HEK293 (cell line): Measurements from ENCODE around the gene ATAD2B.

Source experiments
- CTCF ChIA-PET: fragments of 350-600 bp; formaldehyde crosslinking; extraction: SDS; loops from one replicate; lab custom pipeline; 2021; ENCODE audit warnings: antibody characterized with exemption; lab: Yijun Ruan, JAX
- POLR2A ChIA-PET: fragments of 300-600 bp; formaldehyde crosslinking; extraction: SDS; loops from one replicate; lab custom pipeline; 2020; ENCODE audit warnings: antibody characterized with exemption, inconsistent platforms; lab: Yijun Ruan, JAX
- H3K27ac ChIP-seq: fragments of 200-500 bp; sonication (Bioruptor generic); 2 replicates; pipeline ENCODE4 v1.5.1; 2014; ENCODE audit warnings: low read depth, low read length, control low read depth, inconsistent platforms; ENCODE audit errors: extremely low read depth
- H3K36me3 ChIP-seq, 2 experiments: fragments of 200-500 bp in 1 of 2; sonication (Bioruptor generic) in 1 of 2; 1 replicate in 1 of 2; 2 replicates in 1 of 2; pipeline ENCODE4 v1.5.1; 2014 to 2017; ENCODE audit warnings: inconsistent platforms in 2 of 2, low read length in 2 of 2; ENCODE audit not compliant: control insufficient read depth in 2 of 2, insufficient read depth in 1 of 2
- H3K4me1 ChIP-seq: fragments of 200-500 bp; sonication (Bioruptor generic); 2 replicates; pipeline ENCODE4 v1.5.1; 2014; ENCODE audit warnings: mild to moderate bottlenecking, low read length, inconsistent platforms; ENCODE audit not compliant: control insufficient read depth, insufficient read depth
- H3K4me3 ChIP-seq: 2 replicates; pipeline ENCODE4 v1.5.1; 2011; ENCODE audit warnings: low read depth, mild to moderate bottlenecking, control low read depth, low read length, moderate library complexity
- H3K9me3 ChIP-seq: fragments of 200-500 bp; sonication (Bioruptor generic); 2 replicates; pipeline ENCODE4 v1.5.1; 2014; ENCODE audit warnings: low read depth, low read length, inconsistent platforms; ENCODE audit not compliant: control insufficient read depth, insufficient read depth
- CTCF ChIP-seq: fragments of 450-650 bp; formaldehyde crosslinking; IDR thresholded peaks from 2 replicates; pipeline ENCODE4 v1.5.1; 2016; ENCODE audit warnings: missing biosample characterization, missing genetic modification characterization
- FEZF1 ChIP-seq: fragments of 450-650 bp; formaldehyde crosslinking; IDR thresholded peaks from 2 replicates; pipeline ENCODE4 v1.5.1; 2016; ENCODE audit warnings: missing biosample characterization, missing genetic modification characterization
- GLIS1 ChIP-seq: fragments of 450-650 bp; formaldehyde crosslinking; IDR thresholded peaks from 2 replicates; pipeline ENCODE4 v1.5.1; 2016; ENCODE audit warnings: missing biosample characterization, missing genetic modification characterization
- MZF1 ChIP-seq: fragments of 450-650 bp; formaldehyde crosslinking; IDR thresholded peaks from 2 replicates; pipeline ENCODE4 v1.5.1; 2017; ENCODE audit warnings: missing biosample characterization, missing genetic modification characterization, borderline replicate concordance
- REPIN1 ChIP-seq: fragments of 450-650 bp; formaldehyde crosslinking; IDR thresholded peaks from 2 replicates; pipeline ENCODE4 v1.5.1; 2017; ENCODE audit warnings: missing biosample characterization, missing genetic modification characterization, low read depth
- SALL2 ChIP-seq: fragments of 450-650 bp; formaldehyde crosslinking; IDR thresholded peaks from 2 replicates; pipeline ENCODE4 v1.5.0; 2017; ENCODE audit warnings: missing biosample characterization, mild to moderate bottlenecking, missing genetic modification characterization, borderline replicate concordance
- TRIM28 ChIP-seq: IDR thresholded peaks from 2 replicates; pipeline ENCODE4 v1.6.1; 2011; ENCODE audit warnings: low read length, control low read depth, borderline replicate concordance
- ZBTB17 ChIP-seq: fragments of 450-650 bp; formaldehyde crosslinking; IDR thresholded peaks from 2 replicates; pipeline ENCODE4 v1.5.1; 2016; ENCODE audit warnings: missing biosample characterization, missing genetic modification characterization
- ZBTB20 ChIP-seq: fragments of 450-650 bp; formaldehyde crosslinking; IDR thresholded peaks from 2 replicates; pipeline ENCODE4 v1.5.1; 2016; ENCODE audit warnings: missing biosample characterization, missing genetic modification characterization
- ZBTB7A ChIP-seq: fragments of 450-650 bp; formaldehyde crosslinking; IDR thresholded peaks from 2 replicates; pipeline ENCODE4 v1.5.1; 2016; ENCODE audit warnings: low read depth, missing biosample characterization, missing genetic modification characterization
- ZNF132 ChIP-seq: fragments of 450-650 bp; formaldehyde crosslinking; IDR thresholded peaks from 2 replicates; pipeline ENCODE4 v1.5.1; 2017; ENCODE audit warnings: missing biosample characterization, missing genetic modification characterization, borderline replicate concordance
- ZNF148 ChIP-seq: fragments of 450-650 bp; formaldehyde crosslinking; IDR thresholded peaks from 2 replicates; pipeline ENCODE4 v1.5.0; 2017; ENCODE audit warnings: missing biosample characterization, missing genetic modification characterization, borderline replicate concordance
- ZNF223 ChIP-seq: fragments of 450-650 bp; formaldehyde crosslinking; IDR thresholded peaks from 2 replicates; pipeline ENCODE4 v1.5.1; 2016; ENCODE audit warnings: missing biosample characterization, missing genetic modification characterization
- ZNF274 ChIP-seq, 2 experiments: fragments of 200-500 bp in 1 of 2; fragments of 450-650 bp in 1 of 2; sonication (Bioruptor generic) in 1 of 2; formaldehyde crosslinking in 1 of 2; IDR thresholded peaks; 2 replicates each; pipeline versions ENCODE4 v1.5.1 to v1.6.1; 2014 to 2016; ENCODE audit warnings: borderline replicate concordance in 1 of 2, inconsistent platforms in 1 of 2, low read length in 1 of 2, missing biosample characterization in 1 of 2, missing genetic modification characterization in 1 of 2
- ZNF292 ChIP-seq: fragments of 450-650 bp; formaldehyde crosslinking; IDR thresholded peaks from 2 replicates; pipeline ENCODE4 v1.5.1; 2016; ENCODE audit warnings: low read depth, missing biosample characterization, missing genetic modification characterization, borderline replicate concordance
- ZNF335 ChIP-seq: fragments of 450-650 bp; formaldehyde crosslinking; conservative IDR thresholded peaks from 2 replicates; pipeline ENCODE4 v1.5.1; 2016; ENCODE audit warnings: missing biosample characterization, missing genetic modification characterization
- ZNF366 ChIP-seq: fragments of 450-650 bp; formaldehyde crosslinking; conservative IDR thresholded peaks from 2 replicates; pipeline ENCODE4 v1.5.1; 2016; ENCODE audit warnings: missing biosample characterization, missing genetic modification characterization
- ZNF549 ChIP-seq: fragments of 450-650 bp; IDR thresholded peaks from 2 replicates; pipeline ENCODE4 v1.5.1; 2018; ENCODE audit warnings: missing biosample characterization, missing genetic modification characterization, mild to moderate bottlenecking, inconsistent platforms, moderate library complexity
- ZNF571 ChIP-seq: fragments of 450-650 bp; formaldehyde crosslinking; IDR thresholded peaks from 2 replicates; pipeline ENCODE4 v1.5.0; 2017; ENCODE audit warnings: missing biosample characterization, missing genetic modification characterization
- ZNF580 ChIP-seq: fragments of 450-650 bp; formaldehyde crosslinking; IDR thresholded peaks from 2 replicates; pipeline ENCODE4 v1.5.1; 2016; ENCODE audit warnings: missing biosample characterization, missing genetic modification characterization
- ZNF626 ChIP-seq: fragments of 450-650 bp; sonication (Bioruptor Pico); formaldehyde crosslinking; IDR thresholded peaks from 2 replicates; pipeline ENCODE4 v1.5.1; 2018; ENCODE audit warnings: missing biosample characterization, missing genetic modification characterization, inconsistent platforms
- ZNF645 ChIP-seq: fragments of 450-650 bp; formaldehyde crosslinking; IDR thresholded peaks from 2 replicates; pipeline ENCODE4; 2016; ENCODE audit warnings: missing biosample characterization, missing genetic modification characterization
- ZNF654 ChIP-seq: fragments of 450-650 bp; formaldehyde crosslinking; IDR thresholded peaks from 2 replicates; pipeline ENCODE4 v1.5.1; 2016; ENCODE audit warnings: low read depth, missing biosample characterization, missing genetic modification characterization
- ZNF677 ChIP-seq: fragments of 450-650 bp; IDR thresholded peaks from 2 replicates; pipeline ENCODE4 v1.5.0; 2018; ENCODE audit warnings: missing biosample characterization, mild to moderate bottlenecking, missing genetic modification characterization, moderate library complexity
- ZNF704 ChIP-seq: fragments of 450-650 bp; formaldehyde crosslinking; IDR thresholded peaks from 2 replicates; pipeline ENCODE4 v1.5.1; 2016; ENCODE audit warnings: missing biosample characterization, missing genetic modification characterization
- ZNF791 ChIP-seq: fragments of 450-650 bp; formaldehyde crosslinking; IDR thresholded peaks from 2 replicates; pipeline ENCODE4 v1.5.1; 2016; ENCODE audit warnings: missing biosample characterization, missing genetic modification characterization
- TF ChIP-seq, protein P1 (sequence below): fragments of 450-650 bp; formaldehyde crosslinking; IDR thresholded peaks from 2 replicates; pipeline ENCODE4 v1.5.1; 2016; ENCODE audit warnings: missing biosample characterization, missing genetic modification characterization
- TF ChIP-seq, protein P2 (sequence below): fragments of 450-650 bp; formaldehyde crosslinking; IDR thresholded peaks from 2 replicates; pipeline ENCODE4 v1.5.1; 2016; ENCODE audit warnings: missing biosample characterization, missing genetic modification characterization

Gene ATAD2B

GRCh38 chr2:23900541-23901322, 26.2 kb downstream of the ATAD2B start (continued):
- no peak for TF ChIP-seq TRIM28
- no peak for TF ChIP-seq ZNF292 (tag by site-specific recombination)
- TF ChIP-seq ZNF549 (tag by site-specific recombination), result peak; percentile 67; the same call in 1 of the 2 replicates
- TF ChIP-seq MZF1 (tag by site-specific recombination), result no peak
- TF ChIP-seq ZBTB20 (tag by site-specific recombination), result no peak
- no peak for TF ChIP-seq ZNF704
- TF ChIP-seq, protein P1, sequence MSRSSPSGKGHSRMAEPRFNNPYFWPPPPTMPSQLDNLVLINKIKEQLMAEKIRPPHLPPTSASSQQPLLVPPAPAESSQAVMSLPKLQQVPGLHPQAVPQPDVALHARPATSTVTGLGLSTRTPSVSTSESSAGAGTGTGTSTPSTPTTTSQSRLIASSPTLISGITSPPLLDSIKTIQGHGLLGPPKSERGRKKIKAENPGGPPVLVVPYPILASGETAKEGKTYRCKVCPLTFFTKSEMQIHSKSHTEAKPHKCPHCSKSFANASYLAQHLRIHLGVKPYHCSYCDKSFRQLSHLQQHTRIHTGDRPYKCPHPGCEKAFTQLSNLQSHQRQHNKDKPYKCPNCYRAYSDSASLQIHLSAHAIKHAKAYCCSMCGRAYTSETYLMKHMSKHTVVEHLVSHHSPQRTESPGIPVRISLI (tag by site-specific recombination), result peak; percentile 45; the same call in 1 of the 2 replicates
- TF ChIP-seq ZNF148 (tag by site-specific recombination), result no peak
- no peak for TF ChIP-seq FEZF1 (tag by site-specific recombination)
- no peak for TF ChIP-seq ZBTB7A (tag by site-specific recombination)
- TF ChIP-seq ZNF223 (tag by site-specific recombination), result no peak
- TF ChIP-seq, protein P2, sequence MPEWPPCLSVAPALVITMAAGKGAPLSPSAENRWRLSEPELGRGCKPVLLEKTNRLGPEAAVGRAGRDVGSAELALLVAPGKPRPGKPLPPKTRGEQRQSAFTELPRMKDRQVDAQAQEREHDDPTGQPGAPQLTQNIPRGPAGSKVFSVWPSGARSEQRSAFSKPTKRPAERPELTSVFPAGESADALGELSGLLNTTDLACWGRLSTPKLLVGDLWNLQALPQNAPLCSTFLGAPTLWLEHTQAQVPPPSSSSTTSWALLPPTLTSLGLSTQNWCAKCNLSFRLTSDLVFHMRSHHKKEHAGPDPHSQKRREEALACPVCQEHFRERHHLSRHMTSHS (tag by site-specific recombination), result no peak
- TF ChIP-seq ZNF654 (tag by site-specific recombination), result 0 out of 2 replicates have a peak, but pooled peaks have one; percentile 2
- TF ChIP-seq ZNF335 (tag by site-specific recombination), result peak; percentile 60
- TF ChIP-seq ZNF626 (tag by site-specific recombination), result no peak
- TF ChIP-seq ZNF791 (tag by site-specific recombination), result no peak
- TF ChIP-seq ZBTB17 (tag by site-specific recombination), result 0 out of 2 replicates have a peak, but pooled peaks have one; percentile 11
- TF ChIP-seq ZNF571 (tag by site-specific recombination), result no peak

DNA sequence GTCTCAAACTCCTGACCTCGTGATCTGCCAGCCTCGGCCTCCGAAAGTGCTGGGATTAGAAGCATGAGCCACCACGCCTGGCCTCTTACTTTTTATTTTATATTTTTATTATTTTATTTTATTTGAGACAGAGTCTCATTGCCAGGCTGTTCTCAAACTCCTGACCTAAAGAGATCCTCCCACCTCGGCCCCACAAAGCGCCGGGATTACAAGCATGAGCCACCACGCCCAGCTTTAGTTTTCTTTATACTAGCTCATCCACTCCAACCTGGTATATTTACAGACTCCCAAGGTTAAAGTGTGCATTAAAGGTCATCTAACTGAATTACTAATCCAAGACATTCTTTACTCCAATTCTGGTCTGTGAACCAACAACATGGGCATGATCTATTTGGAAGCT, 26.8 kb downstream of the ATAD2B start:
- Histone ChIP-seq H3K9me3 (no peaks in the 10 kb centered on the region), H3K27ac (no peak overlapping the region), H3K4me1 (peaks cover 29% of the 10 kb centered on the region), H3K4me3 (no peak overlapping the region), H3K36me3 (no peaks in the 10 kb centered on the region)
- POLR2A ChIA-PET, result no interaction called here
- CTCF ChIA-PET, result interaction anchor here (0.6 to 0.7 kb wide), 3 partner anchors 10 to 212 kb away, joined by 3 read pairs; no protein-coding TSS in a partner anchor
- TF ChIP-seq GLIS1 (tag by site-specific recombination) (no peak), ZNF677 (tag by site-specific recombination) (no peak), ZNF132 (tag by site-specific recombination) (no peak), ZNF645 (tag by site-specific recombination) (no peak), ZNF274 (IDR thresholded peaks at IDR 0.05; ENCODE audit: low read length) (no peak), ZNF274 (tag by site-specific recombination; IDR thresholded peaks at IDR 0.05; ENCODE audit: borderline replicate concordance) (no peak), ZNF580 (tag by site-specific recombination) (no peak), REPIN1 (tag by site-specific recombination) (no peak), CTCF (no peak), SALL2 (tag by site-specific recombination) (no peak), ZNF366 (no peak)
